GM12892 (cell line): ENCODE results near the gene OR2C1.
A peak's percentile ranks its signal among the peaks of the same experiment; 100 is the strongest.

Experiments used
- DNase-seq: peaks from one replicate; pipeline ENCODE4 v3.0.0; 2011; ENCODE audit not compliant: insufficient read length
- FAIRE-seq: peaks from 2 replicates; lab custom pipeline; 2011; peaks lifted over from hg19 to GRCh38; lab: Jason Lieb, UNC
- POLR2A ChIP-seq: IDR thresholded peaks from 2 replicates; pipeline ENCODE4 v1.6.1; 2011; ENCODE audit warnings: low read depth, low read length, control low read depth
- POLR2AphosphoS5 ChIP-seq: IDR thresholded peaks from 2 replicates; pipeline ENCODE4 v1.6.1; 2011; ENCODE audit warnings: low read depth, low read length, control low read depth
- TAF1 ChIP-seq: IDR thresholded peaks from 2 replicates; pipeline ENCODE4 v1.6.1; 2011; ENCODE audit warnings: low read depth, mild to moderate bottlenecking, control low read depth, low read length, borderline replicate concordance

The OR2C1 gene

DNA sequence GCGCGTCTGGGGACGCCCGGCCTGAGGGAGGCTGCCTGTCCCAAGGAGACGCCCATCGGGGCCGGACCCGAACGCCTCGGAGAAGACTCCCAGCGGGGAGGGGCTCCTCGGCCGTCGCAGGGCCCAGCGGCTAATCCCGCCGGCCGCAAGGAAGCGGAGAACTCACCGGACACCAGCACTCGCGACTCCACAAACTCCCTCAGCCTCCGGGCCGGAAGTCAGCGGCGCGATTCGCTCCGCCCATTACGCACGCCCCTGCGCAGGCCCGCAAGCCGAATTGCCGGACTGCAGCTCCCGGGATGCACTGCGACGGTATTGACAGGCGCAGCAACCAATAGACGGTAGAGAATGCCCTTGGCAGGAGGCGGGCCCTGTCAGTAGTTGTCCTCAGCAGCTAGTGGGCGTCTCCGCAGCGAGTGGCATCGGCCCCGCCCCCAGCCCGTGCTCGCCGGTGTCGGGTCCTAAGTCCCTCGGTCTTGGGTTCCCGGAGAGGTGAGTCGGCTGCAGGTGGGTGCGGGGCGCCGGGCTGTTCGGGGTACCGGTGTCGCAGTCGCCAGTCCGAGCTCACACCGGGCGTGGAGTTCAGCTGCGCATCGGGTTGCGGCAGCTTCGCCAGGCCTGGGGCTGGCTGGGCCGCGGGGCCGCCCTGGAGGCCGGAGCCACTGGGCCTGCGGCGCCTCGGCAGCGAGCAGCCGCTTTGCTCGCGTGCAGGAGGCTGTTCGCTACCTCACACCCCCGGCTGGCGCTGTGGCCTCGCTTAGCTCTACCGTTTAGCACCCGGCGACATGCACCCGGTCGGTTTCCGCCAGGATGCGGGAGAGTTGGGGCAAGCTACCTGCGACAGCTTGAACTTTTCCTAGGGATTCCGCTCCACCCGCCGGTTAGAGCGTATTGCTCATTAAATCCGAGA is 45.3 kb downstream of the OR2C1 start, which contains the start of the genes ZNF174 and ZSCAN32:
TSS of gene ZNF174 (plus strand) at position 437 of the 910 bp plus-strand sequence. CDS start 790 bp downstream, outside the sequence.
TSS of gene ZSCAN32 (minus strand) at position 226 of the 910 bp plus-strand sequence. CDS start 3,447 bp downstream, outside the sequence.
- TF ChIP-seq POLR2A (peak; percentile 87), POLR2AphosphoS5 (peak; percentile 89), TAF1 (peak; percentile 92)
- DNase-seq: peak; percentile 97
- FAIRE-seq: peak; percentile 98

DNA sequence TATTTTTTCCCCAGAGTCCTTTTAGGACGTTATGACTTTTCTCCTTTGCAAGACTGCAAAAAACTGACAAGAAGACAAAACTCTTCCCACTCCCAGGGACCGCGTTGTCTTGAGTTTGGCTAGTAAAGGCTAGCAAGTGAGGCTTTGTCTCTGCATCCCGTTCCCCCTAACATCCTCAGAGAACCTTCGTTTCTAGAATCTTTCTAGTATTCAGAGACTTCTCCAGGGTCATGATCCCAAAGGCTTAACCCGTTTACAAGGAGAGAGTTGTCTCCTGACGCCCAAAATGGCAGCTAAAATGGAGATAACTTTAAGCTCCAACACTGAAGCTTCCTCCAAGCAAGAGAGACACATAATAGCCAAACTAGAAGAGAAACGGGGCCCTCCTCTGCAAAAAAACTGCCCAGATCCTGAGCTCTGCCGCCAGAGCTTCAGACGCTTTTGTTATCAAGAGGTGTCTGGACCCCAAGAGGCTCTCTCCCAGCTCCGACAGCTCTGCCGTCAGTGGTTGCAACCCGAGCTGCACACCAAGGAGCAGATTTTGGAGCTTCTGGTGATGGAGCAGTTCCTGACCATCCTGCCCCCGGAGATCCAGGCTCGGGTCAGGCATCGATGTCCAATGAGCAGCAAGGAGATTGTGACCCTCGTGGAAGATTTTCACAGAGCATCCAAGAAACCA is 46.2 kb downstream of the OR2C1 start:
- TF ChIP-seq POLR2AphosphoS5: no peak
- no peak for TF ChIP-seq POLR2A
- no peak for TF ChIP-seq TAF1
- FAIRE-seq (no peak), DNase-seq (no peak)
